HCT116 (cell line): ENCODE results near the gene BABAM2. TPM values are rescaled to one million over a fixed set of nuclear protein-coding genes. Genes with fewer than 3 reads are reported as not detected.

ENCODE experiments used
- ATAC-seq: fragments of 200-7000 bp; cut with Tn5 transposase; 2 replicates; pipeline ENCODE4 v1.9.1; 2020; ENCODE audit warnings: mild to moderate bottlenecking, moderate library complexity
- BruUV-seq: library from RNA; stranded (reverse); fragments of 400-500 nt; replicated peaks from 2 replicates; lab custom pipeline; 2021; lab: Mats Ljungman, UMichigan
- CTCF ChIA-PET: fragments of 300-600 bp; sonication (Branson Sonifier 250); formaldehyde crosslinking; loops from one replicate; lab custom pipeline; 2021; ENCODE audit warnings: antibody characterized with exemption; lab: Charles Lee
- POLR2A ChIA-PET: fragments of 300-600, 350-600 bp; sonication (Branson Sonifier 250); formaldehyde crosslinking; loops from one replicate; lab custom pipeline; 2021; ENCODE audit warnings: antibody characterized with exemption; lab: Charles Lee
- RAD21 ChIA-PET, 2 experiments: fragments of 300-600 bp; sonication (Branson Sonifier 250); formaldehyde crosslinking; loops; one replicate each; lab custom pipeline; 2023; ENCODE audit warnings: low total read pairs in 2 of 2; ENCODE audit not compliant: uncharacterized antibody in 2 of 2, unreplicated experiment in 2 of 2, low non-redundant PET in 1 of 2; lab: Charles Lee
- DNase-seq: peaks from one replicate; pipeline ENCODE4 v3.0.0-alpha.2; 2010; ENCODE audit warnings: low read depth, low spot score
- H2AFZ ChIP-seq: fragments of 200-600 bp; shearing (Covaris generic), sonication (generic); 2 replicates; pipeline ENCODE4 v1.6.1; 2017; ENCODE audit warnings: low read depth, mixed run types, mixed read lengths, antibody characterized with exemption, low read length; ENCODE audit not compliant: poor library complexity, severe bottlenecking
- H3K27ac ChIP-seq: 2 replicates; pipeline ENCODE4 v1.5.1; 2012; ENCODE audit warnings: low read depth, low read length
- H3K27me3 ChIP-seq: fragments of 200-600 bp; sonication (generic); 2 replicates; pipeline ENCODE4 v1.6.1; 2016; ENCODE audit warnings: mixed run types, low read length, mixed read lengths; ENCODE audit not compliant: insufficient read depth
- H3K36me3 ChIP-seq, 2 experiments: fragments of 200-500 bp in 1 of 2; fragments of 200-600 bp in 1 of 2; sonication (Bioruptor generic) in 1 of 2; sonication (generic) in 1 of 2; 2 replicates each; pipeline versions ENCODE4 v1.5.1 to v1.6.1; 2014 to 2016; ENCODE audit warnings: low read length in 2 of 2, inconsistent platforms in 1 of 2, mixed read lengths in 1 of 2, mixed run types in 1 of 2; ENCODE audit not compliant: insufficient read depth in 2 of 2, control insufficient read depth in 1 of 2
- H3K4me1 ChIP-seq, 2 experiments: fragments of 200-600 bp in 1 of 2; sonication (generic) in 1 of 2; 2 replicates each; pipeline versions ENCODE4 v1.5.1 to v1.6.1; 2012 to 2017; ENCODE audit warnings: low read length in 2 of 2, inconsistent platforms in 1 of 2, mild to moderate bottlenecking in 1 of 2, mixed read lengths in 1 of 2, mixed run types in 1 of 2, moderate library complexity in 1 of 2; ENCODE audit not compliant: insufficient read depth in 2 of 2, control insufficient read depth in 1 of 2
- H3K4me2 ChIP-seq: fragments of 200-600 bp; sonication (generic); 2 replicates; pipeline ENCODE4 v1.6.1; 2017; ENCODE audit warnings: mixed run types, low read length, mixed read lengths
- H3K4me3 ChIP-seq, 2 experiments: fragments of 200-600 bp in 1 of 2; sonication (generic) in 1 of 2; replicated peaks in 1 of 2; 2 replicates each; pipeline ENCODE4 v1.5.1; 2011 to 2016; ENCODE audit warnings: low read length in 2 of 2, control low read depth in 1 of 2, low read depth in 1 of 2, mild to moderate bottlenecking in 1 of 2, mixed read lengths in 1 of 2, mixed run types in 1 of 2
- H3K79me2 ChIP-seq: fragments of 200-600 bp; sonication (generic); 2 replicates; pipeline ENCODE4 v1.6.1; 2017; ENCODE audit warnings: mild to moderate bottlenecking, mixed run types, low read length, moderate library complexity, mixed read lengths; ENCODE audit not compliant: insufficient read depth
- H3K9ac ChIP-seq: fragments of 200-600 bp; sonication (generic); 2 replicates; pipeline ENCODE4 v1.6.1; 2016; ENCODE audit warnings: low read length, mixed read lengths
- H3K9me2 ChIP-seq: fragments of 200-600 bp; sonication (generic), shearing (Covaris generic); 2 replicates; pipeline ENCODE4 v1.6.1; 2017; ENCODE audit warnings: mixed run types, mild to moderate bottlenecking, moderate library complexity; ENCODE audit not compliant: insufficient read depth
- H3K9me3 ChIP-seq, 2 experiments: fragments of 200-500 bp in 1 of 2; fragments of 200-600 bp in 1 of 2; sonication (Bioruptor generic) in 1 of 2; sonication (generic) in 1 of 2; 2 replicates each; pipeline ENCODE4 v1.6.1; 2014 to 2017; ENCODE audit warnings: low read length in 2 of 2, mixed read lengths in 2 of 2, inconsistent platforms in 1 of 2, low read depth in 1 of 2, mild to moderate bottlenecking in 1 of 2, mixed run types in 1 of 2, moderate library complexity in 1 of 2; ENCODE audit not compliant: control insufficient read depth in 1 of 2, insufficient read depth in 1 of 2
- H4K20me1 ChIP-seq: fragments of 200-600 bp; sonication (generic), shearing (Covaris generic); 2 replicates; pipeline ENCODE4 v1.6.1; 2017; ENCODE audit warnings: mixed run types, mild to moderate bottlenecking, moderate library complexity; ENCODE audit not compliant: insufficient read depth
- ATF3 ChIP-seq: IDR thresholded peaks from 2 replicates; pipeline ENCODE4 v1.6.1; 2012
- EZH2 ChIP-seq: fragments of 200-600 bp; sonication (generic); IDR thresholded peaks from 2 replicates; pipeline ENCODE4 v1.6.1; 2017; ENCODE audit warnings: antibody characterized with exemption, mixed run types
- EZH2phosphoT487 ChIP-seq: fragments of 200-600 bp; IDR thresholded peaks from 2 replicates; pipeline ENCODE4 v1.6.1; 2018; ENCODE audit warnings: antibody characterized with exemption, borderline replicate concordance
- POLR2A ChIP-seq: IDR thresholded peaks from 2 replicates; pipeline ENCODE4 v1.7.0; 2011; ENCODE audit warnings: borderline replicate concordance; ENCODE audit not compliant: insufficient read depth, insufficient read length; ENCODE audit errors: extremely low read depth
- POLR2AphosphoS5 ChIP-seq: IDR thresholded peaks from 2 replicates; pipeline ENCODE4 v1.6.1; 2011; ENCODE audit warnings: mild to moderate bottlenecking, low read depth, low read length, moderate library complexity
- SP1 ChIP-seq: IDR thresholded peaks from 2 replicates; pipeline ENCODE4 v1.6.1; 2012; ENCODE audit warnings: low read depth
- intact Hi-C: fragments of 100-400 bp; cut with micrococcal nuclease; formaldehyde crosslinking; loops from 2 replicates; pipeline ENCODE4 v1.10.0; 2022
- total RNA-seq: library from RNA; stranded (reverse); gene quantifications from one replicate; pipeline ENCODE4 v1.2.1, GENCODE V29; 2021; ENCODE audit not compliant: unreplicated experiment
- TF ChIP-seq, protein P1 (sequence below): IDR thresholded peaks from 2 replicates; pipeline ENCODE4 v1.6.1; 2012; ENCODE audit warnings: low read depth

Gene BABAM2
- total RNA-seq, 1 experiment from 2014 or later: 23.8 TPM

DNA sequence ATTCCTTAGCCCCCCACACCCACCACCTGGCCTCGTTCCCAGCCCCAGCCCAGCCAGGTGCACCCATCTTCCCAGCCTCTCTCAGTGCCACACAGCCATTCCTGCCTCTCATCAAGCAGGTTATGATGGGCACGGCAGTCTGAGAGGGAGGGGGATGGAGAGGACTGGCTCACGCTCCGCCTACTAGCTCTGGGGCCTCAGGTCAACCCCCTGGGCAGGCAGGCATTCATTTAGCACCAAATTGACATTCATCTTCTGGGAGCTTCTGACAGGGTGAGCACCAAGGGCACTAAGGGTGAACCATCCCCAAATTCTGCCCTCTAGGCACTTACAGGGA, 435.9 kb downstream of the BABAM2 start (continued):
- TF ChIP-seq, protein P1, sequence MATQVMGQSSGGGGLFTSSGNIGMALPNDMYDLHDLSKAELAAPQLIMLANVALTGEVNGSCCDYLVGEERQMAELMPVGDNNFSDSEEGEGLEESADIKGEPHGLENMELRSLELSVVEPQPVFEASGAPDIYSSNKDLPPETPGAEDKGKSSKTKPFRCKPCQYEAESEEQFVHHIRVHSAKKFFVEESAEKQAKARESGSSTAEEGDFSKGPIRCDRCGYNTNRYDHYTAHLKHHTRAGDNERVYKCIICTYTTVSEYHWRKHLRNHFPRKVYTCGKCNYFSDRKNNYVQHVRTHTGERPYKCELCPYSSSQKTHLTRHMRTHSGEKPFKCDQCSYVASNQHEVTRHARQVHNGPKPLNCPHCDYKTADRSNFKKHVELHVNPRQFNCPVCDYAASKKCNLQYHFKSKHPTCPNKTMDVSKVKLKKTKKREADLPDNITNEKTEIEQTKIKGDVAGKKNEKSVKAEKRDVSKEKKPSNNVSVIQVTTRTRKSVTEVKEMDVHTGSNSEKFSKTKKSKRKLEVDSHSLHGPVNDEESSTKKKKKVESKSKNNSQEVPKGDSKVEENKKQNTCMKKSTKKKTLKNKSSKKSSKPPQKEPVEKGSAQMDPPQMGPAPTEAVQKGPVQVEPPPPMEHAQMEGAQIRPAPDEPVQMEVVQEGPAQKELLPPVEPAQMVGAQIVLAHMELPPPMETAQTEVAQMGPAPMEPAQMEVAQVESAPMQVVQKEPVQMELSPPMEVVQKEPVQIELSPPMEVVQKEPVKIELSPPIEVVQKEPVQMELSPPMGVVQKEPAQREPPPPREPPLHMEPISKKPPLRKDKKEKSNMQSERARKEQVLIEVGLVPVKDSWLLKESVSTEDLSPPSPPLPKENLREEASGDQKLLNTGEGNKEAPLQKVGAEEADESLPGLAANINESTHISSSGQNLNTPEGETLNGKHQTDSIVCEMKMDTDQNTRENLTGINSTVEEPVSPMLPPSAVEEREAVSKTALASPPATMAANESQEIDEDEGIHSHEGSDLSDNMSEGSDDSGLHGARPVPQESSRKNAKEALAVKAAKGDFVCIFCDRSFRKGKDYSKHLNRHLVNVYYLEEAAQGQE: no peak
- TF ChIP-seq EZH2phosphoT487: no peak
- no peak for TF ChIP-seq SP1

DNA sequence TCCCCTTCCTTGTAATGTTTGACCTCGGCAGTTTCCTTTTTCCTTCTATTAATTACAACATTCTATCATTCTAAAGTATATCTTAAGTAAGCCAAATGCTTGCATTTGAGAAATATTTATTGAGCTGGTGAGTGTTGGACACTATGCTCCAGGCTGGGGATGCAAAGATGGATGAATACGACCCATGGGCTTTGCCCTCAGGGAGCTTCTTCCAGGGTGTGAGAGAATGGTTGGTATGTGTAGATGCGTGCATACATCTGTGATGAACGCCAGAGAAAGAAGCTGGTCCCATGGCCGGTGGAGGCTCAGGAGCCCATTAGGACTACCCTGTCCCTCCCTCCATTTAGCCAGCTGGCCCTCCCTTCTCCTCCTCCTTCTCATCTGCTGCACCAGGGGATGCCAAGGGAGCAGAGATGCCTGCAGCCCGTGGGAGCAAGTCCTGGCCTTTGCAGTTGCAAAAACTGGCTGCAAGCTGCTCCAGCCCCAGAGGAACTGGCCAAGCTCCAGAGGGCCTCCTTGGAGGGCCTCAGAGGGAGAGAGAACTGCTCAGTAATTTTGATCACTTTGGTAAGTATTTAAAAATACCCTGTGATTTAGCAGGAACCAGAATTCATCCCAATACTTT, 436.5 kb downstream of the BABAM2 start:
- ChIA-PET CTCF (no interaction called here), POLR2A (no interaction called here), RAD21 (no interaction called here)
- peak overlapping the region; percentile 74 for H3K4me2 ChIP-seq
- ATAC-seq: no peak
- H3K79me2 ChIP-seq: no peaks in the 10 kb centered on the region
- H3K36me3 ChIP-seq: no peaks in the 10 kb centered on the region
- peaks cover 29 to 44% of the 10 kb centered on the region in 2 experiments for H3K4me1 ChIP-seq
- intact Hi-C loops: no loop called here
- no TSS peak for BruUV-seq
- no peaks in the 10 kb centered on the region for H3K27me3 ChIP-seq
- H3K4me3 ChIP-seq: no peak overlapping the region
- no peaks in the 10 kb centered on the region for H3K9me2 ChIP-seq
- TF ChIP-seq SP1 (no peak), POLR2A (no peak), POLR2AphosphoS5 (no peak), ATF3 (no peak), EZH2 (no peak)
- DNase-seq: no peak
- H3K9ac ChIP-seq: peak overlapping the region; percentile 51; the same call in 1 of the 2 replicates
- no peaks in the 10 kb centered on the region for H3K9me3 ChIP-seq
- H3K27ac ChIP-seq: no peak overlapping the region
- H4K20me1 ChIP-seq: no peaks in the 10 kb centered on the region
- H2AFZ ChIP-seq: no peak overlapping the region
